PC-9 (cell line): ENCODE measurements around the gene PRDM16. TPM values are rescaled to one million over a fixed set of nuclear protein-coding genes. Genes with fewer than 3 reads are reported as not detected.

ENCODE experiments used
- BruUV-seq: library from RNA; stranded (reverse); fragments of 400-500 nt; replicated peaks from 2 replicates; lab custom pipeline; 2021; lab: Mats Ljungman, UMichigan
- CTCF ChIA-PET: fragments of 300-600 bp; sonication (Branson Sonifier 250); formaldehyde crosslinking; loops from one replicate; lab custom pipeline; 2022; ENCODE audit warnings: antibody characterized with exemption; lab: Charles Lee
- POLR2A ChIA-PET: fragments of 300-600 bp; sonication (Branson Sonifier 250); formaldehyde crosslinking; loops from one replicate; lab custom pipeline; 2022; ENCODE audit warnings: antibody characterized with exemption; ENCODE audit not compliant: unreplicated experiment; lab: Charles Lee
- DNase-seq, 2 experiments: peaks; one replicate each; pipeline versions ENCODE4 v3.0.0 to v3.0.0-alpha.2; 2015 to 2022; ENCODE audit warnings: mixed read lengths in 1 of 2
- H2AFZ ChIP-seq: fragments of 200-600 bp; sonication (generic); 2 replicates; pipeline ENCODE4 v1.8.1; 2017; ENCODE audit warnings: antibody characterized with exemption
- H3F3A ChIP-seq: fragments of 200-600 bp; sonication (generic); 2 replicates; pipeline ENCODE4 v1.8.1; 2017; ENCODE audit warnings: antibody characterized with exemption, mild to moderate bottlenecking, low read depth; ENCODE audit not compliant: insufficient read depth
- H3K27ac ChIP-seq: fragments of 200-600 bp; sonication (generic); 2 replicates; pipeline ENCODE4 v1.6.1; 2016; ENCODE audit warnings: mixed run types
- H3K27me3 ChIP-seq: fragments of 200-600 bp; sonication (generic); 2 replicates; pipeline ENCODE4 v1.6.1; 2016; ENCODE audit warnings: low read depth, mixed run types; ENCODE audit not compliant: insufficient read depth
- H3K36me3 ChIP-seq: fragments of 200-600 bp; sonication (generic); 2 replicates; pipeline ENCODE4 v1.6.1; 2016; ENCODE audit warnings: low read depth, mixed run types
- H3K4me1 ChIP-seq: fragments of 200-600 bp; sonication (generic); replicated peaks from 2 replicates; pipeline ENCODE4 v1.6.1; 2016; ENCODE audit warnings: mixed run types; ENCODE audit not compliant: insufficient read depth
- H3K4me2 ChIP-seq: fragments of 200-600 bp; sonication (generic); 2 replicates; pipeline ENCODE4 v1.6.1; 2017; ENCODE audit warnings: mixed run types
- H3K4me3 ChIP-seq: fragments of 200-600 bp; sonication (generic); 2 replicates; pipeline ENCODE4 v1.6.1; 2016; ENCODE audit warnings: mixed run types
- H3K79me2 ChIP-seq: fragments of 200-600 bp; sonication (generic); 2 replicates; pipeline ENCODE4 v1.6.1; 2017; ENCODE audit warnings: low read depth, mixed run types
- H3K9me2 ChIP-seq: fragments of 200-600 bp; sonication (generic); 2 replicates; pipeline ENCODE4 v1.8.1; 2017; ENCODE audit warnings: mild to moderate bottlenecking; ENCODE audit not compliant: insufficient read depth
- H3K9me3 ChIP-seq: fragments of 200-600 bp; sonication (generic); 2 replicates; pipeline ENCODE4 v1.8.1; 2016; ENCODE audit warnings: low read depth; ENCODE audit not compliant: insufficient read depth
- H4K20me1 ChIP-seq: fragments of 200-600 bp; sonication (generic); 2 replicates; pipeline ENCODE4 v1.8.1; 2017; ENCODE audit not compliant: insufficient read depth
- CTCF ChIP-seq: fragments of 200-600 bp; sonication (generic); conservative IDR thresholded peaks from 2 replicates; pipeline ENCODE4 v1.6.1; 2017; ENCODE audit warnings: mixed run types, antibody characterized with exemption, mild to moderate bottlenecking, moderate library complexity
- EZH2 ChIP-seq: fragments of 200-600 bp; sonication (generic); IDR thresholded peaks from 2 replicates; pipeline ENCODE4 v1.8.0; 2017; ENCODE audit warnings: antibody characterized with exemption, low read depth
- intact Hi-C: fragments of 100-400 bp; cut with micrococcal nuclease; formaldehyde crosslinking; loops from one replicate; pipeline ENCODE4 v1.10.0; 2022; ENCODE audit not compliant: unreplicated experiment
- total RNA-seq: library from RNA; stranded (reverse); gene quantifications from 2 replicates; pipeline ENCODE4 v1.2.3, GENCODE V29; 2021

The PRDM16 gene
- total RNA-seq, 1 experiment from 2014 or later, result not detected

DNA sequence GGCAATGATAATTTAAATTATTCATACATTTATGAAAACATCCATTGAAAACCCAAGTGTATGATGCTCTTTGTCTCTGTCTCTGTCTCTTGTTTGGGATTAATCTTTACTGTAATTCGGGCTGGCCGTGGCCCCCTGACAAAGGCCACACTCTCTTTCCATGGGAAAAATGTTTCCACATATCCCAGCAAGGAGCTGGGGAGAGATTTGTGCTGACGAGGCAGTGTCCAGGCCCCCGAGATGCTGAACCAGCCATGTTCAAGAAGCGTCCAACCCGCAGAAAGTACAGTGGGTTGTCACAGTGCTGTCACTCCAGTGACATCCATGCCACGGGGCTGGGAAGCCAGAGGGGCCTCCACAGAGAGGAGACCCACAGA is 147.0 kb downstream of the PRDM16 start:
- H4K20me1 ChIP-seq, result 0 out of 2 replicates have a peak, but pooled peaks cover 4% of the 10 kb centered on the region
- TF ChIP-seq CTCF (no peak), EZH2 (no peak)
- ChIA-PET POLR2A (no interaction called here), CTCF (no interaction called here)
- intact Hi-C loops, result no loop called here
- H2AFZ ChIP-seq, result no peak overlapping the region
- no peak for DNase-seq
- H3K9me2 ChIP-seq, result no peaks in the 10 kb centered on the region
- H3K27ac ChIP-seq, result no peak overlapping the region
- H3K4me3 ChIP-seq, result no peak overlapping the region
- H3K27me3 ChIP-seq, result peaks cover 100% of the 10 kb centered on the region
- H3K79me2 ChIP-seq, result no peaks in the 10 kb centered on the region
- no peaks in the 10 kb centered on the region for H3K4me1 ChIP-seq
- H3F3A ChIP-seq, result no peaks in the 10 kb centered on the region
- no peaks in the 10 kb centered on the region for H3K36me3 ChIP-seq
- no peak overlapping the region for H3K4me2 ChIP-seq
- H3K9me3 ChIP-seq, result no peaks in the 10 kb centered on the region
- BruUV-seq, result no TSS peak

GRCh38 chr1:3217181-3217641 is 148.2 kb downstream of the PRDM16 start:
- TF ChIP-seq CTCF (no peak), EZH2 (0 out of 2 replicates have a peak, but pooled peaks have one; percentile 8)
- Histone ChIP-seq H3K27me3 (peaks cover 95% of the 10 kb centered on the region), H3K79me2 (no peaks in the 10 kb centered on the region), H3K9me3 (no peaks in the 10 kb centered on the region), H3K4me3 (no peak overlapping the region), H3K9me2 (no peaks in the 10 kb centered on the region), H3F3A (no peaks in the 10 kb centered on the region), H3K27ac (no peak overlapping the region), H3K4me1 (no peaks in the 10 kb centered on the region), H3K4me2 (no peak overlapping the region), H4K20me1 (0 out of 2 replicates have a peak, but pooled peaks cover 4% of the 10 kb centered on the region), H3K36me3 (no peaks in the 10 kb centered on the region), H2AFZ (no peak overlapping the region)
- intact Hi-C loops, result no loop called here
- no peak for DNase-seq
- BruUV-seq, result no TSS peak
- POLR2A ChIA-PET, result no interaction called here
- CTCF ChIA-PET, result no interaction called here

DNA sequence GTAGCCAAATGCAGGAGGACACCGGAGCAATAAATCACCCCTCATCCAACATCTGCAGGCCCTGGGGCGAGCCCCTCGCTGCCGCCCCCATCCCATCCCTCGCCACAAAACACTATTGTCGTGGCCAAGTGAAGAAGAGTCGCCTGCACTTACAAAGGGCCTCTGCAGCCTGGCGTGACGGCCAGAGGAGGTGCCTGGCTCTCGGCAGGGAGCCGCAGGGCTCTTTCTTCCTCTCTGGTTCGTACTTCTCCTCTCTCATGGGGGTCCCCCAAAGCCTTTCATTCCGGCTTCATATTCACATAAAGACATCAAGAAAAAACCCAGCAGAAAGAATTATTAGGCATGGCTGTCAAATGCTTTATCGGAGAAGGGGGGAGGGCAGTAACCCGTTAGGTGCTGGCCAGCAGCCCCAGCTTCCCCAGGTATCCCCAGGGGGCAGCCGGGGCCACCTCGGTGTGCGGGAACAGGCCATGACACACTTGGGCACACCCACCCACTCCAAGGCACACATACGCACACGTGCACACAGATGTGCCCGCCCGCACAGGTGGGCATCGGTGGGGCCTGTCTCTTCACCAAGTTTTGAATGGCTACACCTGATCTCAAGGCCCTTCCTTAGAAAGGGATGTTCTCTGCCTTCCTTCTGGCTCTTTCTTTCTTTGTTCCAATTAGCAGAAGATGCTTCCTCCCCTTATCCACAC is 149.1 kb downstream of the PRDM16 start:
- no peak for TF ChIP-seq EZH2
- no peak for TF ChIP-seq CTCF
- Histone ChIP-seq H3K9me3 (no peaks in the 10 kb centered on the region), H3K79me2 (no peaks in the 10 kb centered on the region), H3K9me2 (no peaks in the 10 kb centered on the region), H3K27me3 (peaks cover 95% of the 10 kb centered on the region), H3K4me2 (no peak overlapping the region), H3K27ac (no peak overlapping the region), H4K20me1 (0 out of 2 replicates have a peak, but pooled peaks cover 4% of the 10 kb centered on the region), H3F3A (no peaks in the 10 kb centered on the region), H2AFZ (no peak overlapping the region), H3K36me3 (no peaks in the 10 kb centered on the region), H3K4me3 (no peak overlapping the region), H3K4me1 (no peaks in the 10 kb centered on the region)
- ChIA-PET POLR2A (no interaction called here), CTCF (no interaction called here)
- no peak for DNase-seq
- intact Hi-C loops, result no loop called here
- no TSS peak for BruUV-seq
